ENCODE measurements around the gene WDR20.

Gene WDR20

DNA sequence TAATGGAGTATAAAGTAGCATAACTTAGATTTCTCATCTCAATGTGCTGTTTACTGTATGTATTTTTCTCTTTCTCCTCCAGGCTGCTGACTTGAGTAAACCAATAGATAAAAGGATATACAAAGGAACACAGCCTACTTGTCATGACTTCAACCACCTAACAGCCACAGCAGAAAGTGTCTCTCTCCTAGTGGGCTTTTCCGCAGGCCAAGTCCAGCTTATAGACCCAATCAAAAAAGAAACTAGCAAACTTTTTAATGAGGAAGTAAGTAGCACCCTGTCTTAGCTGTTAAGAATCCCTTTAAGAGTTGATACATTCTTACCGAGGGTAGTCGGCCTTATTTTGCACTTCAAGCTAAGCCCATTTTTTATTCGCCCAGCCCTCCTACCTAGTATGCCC lies 55.2 kb downstream of the WDR20 start:
- no peak for DNase-seq (ENCODE audit: low spot score)
- TF ChIP-seq, protein P1, sequence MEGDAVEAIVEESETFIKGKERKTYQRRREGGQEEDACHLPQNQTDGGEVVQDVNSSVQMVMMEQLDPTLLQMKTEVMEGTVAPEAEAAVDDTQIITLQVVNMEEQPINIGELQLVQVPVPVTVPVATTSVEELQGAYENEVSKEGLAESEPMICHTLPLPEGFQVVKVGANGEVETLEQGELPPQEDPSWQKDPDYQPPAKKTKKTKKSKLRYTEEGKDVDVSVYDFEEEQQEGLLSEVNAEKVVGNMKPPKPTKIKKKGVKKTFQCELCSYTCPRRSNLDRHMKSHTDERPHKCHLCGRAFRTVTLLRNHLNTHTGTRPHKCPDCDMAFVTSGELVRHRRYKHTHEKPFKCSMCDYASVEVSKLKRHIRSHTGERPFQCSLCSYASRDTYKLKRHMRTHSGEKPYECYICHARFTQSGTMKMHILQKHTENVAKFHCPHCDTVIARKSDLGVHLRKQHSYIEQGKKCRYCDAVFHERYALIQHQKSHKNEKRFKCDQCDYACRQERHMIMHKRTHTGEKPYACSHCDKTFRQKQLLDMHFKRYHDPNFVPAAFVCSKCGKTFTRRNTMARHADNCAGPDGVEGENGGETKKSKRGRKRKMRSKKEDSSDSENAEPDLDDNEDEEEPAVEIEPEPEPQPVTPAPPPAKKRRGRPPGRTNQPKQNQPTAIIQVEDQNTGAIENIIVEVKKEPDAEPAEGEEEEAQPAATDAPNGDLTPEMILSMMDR (IDR thresholded peaks at IDR 0.05; ENCODE audit: extremely low read depth, missing control alignments), result no peak

DNA sequence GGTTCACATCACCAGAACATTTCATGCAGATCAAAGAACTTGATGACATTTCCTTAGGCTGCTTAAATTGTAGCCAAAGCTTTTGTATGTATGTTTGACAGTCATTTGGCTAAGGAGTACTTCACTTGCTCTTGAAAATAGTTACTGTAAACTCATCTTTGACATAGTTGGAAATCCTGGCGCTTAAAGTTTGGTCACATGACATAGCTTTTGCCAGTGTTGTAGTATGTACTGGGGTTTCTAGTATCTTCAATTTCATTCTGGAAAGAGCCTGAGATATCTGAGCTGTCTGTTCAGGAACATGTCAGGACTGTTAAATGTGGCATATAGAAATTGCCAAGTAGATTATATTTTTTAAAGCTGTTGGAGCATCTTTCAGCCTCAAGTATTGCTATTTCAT lies 55.7 kb downstream of the WDR20 start:
- DNase-seq (ENCODE audit: low spot score), result no peak
- TF ChIP-seq, protein P1 (IDR thresholded peaks at IDR 0.05; ENCODE audit: extremely low read depth, missing control alignments), result no peak

DNA sequence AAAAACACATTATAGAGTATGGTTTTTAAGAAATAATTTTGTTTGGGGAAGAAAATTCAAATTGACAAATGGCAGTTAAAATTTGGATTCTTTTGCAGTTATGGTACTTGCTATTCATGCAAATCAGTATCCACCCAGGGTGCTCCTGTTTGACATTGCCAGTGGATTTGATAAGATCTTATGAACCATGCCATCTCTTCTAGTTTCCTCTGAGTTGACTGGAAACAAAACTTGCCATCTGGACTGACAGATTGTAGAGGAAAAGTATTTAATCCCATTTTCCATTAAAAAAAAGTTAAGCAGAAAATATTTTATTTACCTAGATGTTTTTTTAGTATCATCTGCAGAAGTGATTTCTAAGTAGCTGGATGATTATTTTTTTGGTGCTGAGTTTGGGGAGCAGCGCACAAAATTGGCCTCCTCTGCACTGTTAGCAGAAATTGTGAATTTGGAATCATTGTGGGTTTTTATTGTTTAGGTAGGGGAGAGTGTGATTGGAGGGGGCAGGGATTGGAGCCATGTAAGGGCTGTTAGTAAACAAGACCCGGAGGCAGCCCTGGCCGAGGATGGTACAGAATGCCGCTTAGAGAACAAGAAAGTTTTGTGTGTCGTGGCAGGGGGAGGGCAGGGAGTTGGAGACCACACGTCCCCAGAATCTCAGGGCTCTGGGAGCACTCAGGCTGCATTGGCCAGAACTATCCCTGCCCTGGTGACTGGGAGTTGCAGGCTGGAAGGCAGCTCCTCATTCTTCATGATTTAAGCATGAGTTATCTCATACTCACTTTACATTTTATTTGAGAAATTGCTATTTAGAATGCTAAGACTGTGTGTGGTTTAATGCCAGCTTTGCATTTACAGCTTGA lies 56.6 kb downstream of the WDR20 start:
- no peak for DNase-seq (ENCODE audit: low spot score)
- TF ChIP-seq, protein P1 (IDR thresholded peaks at IDR 0.05; ENCODE audit: extremely low read depth, missing control alignments), result no peak

DNA sequence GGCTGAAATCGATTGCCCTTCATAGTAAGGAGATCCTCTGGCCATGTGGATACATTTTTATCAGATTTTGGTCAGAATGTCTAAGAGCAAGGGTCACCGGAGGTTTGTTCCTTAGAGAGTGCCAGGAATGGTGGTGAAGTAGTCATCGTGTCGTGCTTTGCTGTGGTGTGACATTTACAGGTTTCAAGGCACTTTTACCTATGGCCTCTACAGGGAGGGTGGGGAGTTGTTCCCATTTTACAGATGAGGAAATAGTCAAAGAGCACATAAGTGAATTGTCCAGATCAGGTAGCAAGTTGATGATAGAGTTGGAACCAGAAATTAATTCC lies 57.2 kb downstream of the WDR20 start:
- DNase-seq (ENCODE audit: low spot score), result no peak
- TF ChIP-seq, protein P1 (IDR thresholded peaks at IDR 0.05; ENCODE audit: extremely low read depth, missing control alignments), result no peak

DNA sequence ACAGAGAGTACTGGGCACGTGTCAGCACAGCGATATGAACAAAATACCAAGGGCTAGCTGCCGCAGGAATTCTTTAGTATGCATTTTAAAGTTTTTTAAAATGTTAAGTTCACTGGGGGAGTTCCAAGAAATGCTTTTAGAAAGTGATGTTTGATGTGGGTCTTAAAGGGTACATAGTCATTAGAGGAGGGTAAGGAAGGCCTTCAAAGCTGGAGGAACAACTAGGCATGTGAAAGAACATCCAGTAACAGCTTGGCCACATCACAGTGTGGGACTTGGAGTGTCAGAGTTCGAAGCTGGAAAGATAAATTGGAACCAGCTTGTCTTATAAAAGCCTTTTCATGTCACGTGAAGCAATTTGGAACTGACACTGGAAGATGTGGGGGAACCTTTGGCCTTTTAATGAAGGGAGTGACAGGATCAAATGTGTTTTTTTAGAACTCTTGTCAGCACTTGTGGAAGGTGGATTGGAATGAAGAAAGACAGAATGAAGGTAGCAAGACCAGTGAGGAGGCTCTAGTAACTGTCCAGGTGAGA lies 57.7 kb downstream of the WDR20 start:
- no peak for DNase-seq (ENCODE audit: low spot score)
- TF ChIP-seq, protein P1 (IDR thresholded peaks at IDR 0.05; ENCODE audit: extremely low read depth, missing control alignments), result no peak

DNA sequence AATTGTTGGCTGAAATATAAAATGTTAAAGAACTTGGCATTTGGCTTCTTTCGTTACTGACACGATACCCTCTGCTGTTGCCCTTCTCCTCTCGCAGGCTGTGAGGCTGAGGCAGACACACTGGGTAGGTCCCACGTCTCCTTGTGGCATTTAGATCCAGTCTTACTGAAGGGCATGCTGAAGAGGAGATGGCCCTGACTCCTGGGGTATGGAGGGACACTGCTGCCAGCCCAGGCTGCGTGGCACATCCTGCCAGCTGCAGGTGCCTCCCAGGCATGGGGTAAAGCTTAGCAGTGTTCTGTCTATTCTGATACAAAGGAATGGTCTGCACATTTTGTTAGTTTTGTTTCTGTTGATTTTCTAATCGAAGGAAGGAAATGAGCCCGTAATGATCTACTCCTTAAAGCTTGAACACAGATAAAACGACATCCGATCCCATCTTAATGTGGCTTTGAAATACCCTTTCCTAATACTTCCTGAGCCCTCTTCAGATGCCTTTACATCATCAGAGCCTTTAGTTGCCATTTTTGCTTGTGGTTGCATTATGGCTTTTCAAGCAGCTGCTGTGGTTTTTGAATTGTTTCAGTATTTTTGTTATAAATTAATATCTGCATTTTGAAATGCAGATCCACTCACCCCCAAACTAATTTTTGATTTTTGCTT lies 61.1 kb downstream of the WDR20 start:
- TF ChIP-seq, protein P1 (IDR thresholded peaks at IDR 0.05; ENCODE audit: extremely low read depth, missing control alignments), result no peak
- DNase-seq (ENCODE audit: low spot score), result no peak

DNA sequence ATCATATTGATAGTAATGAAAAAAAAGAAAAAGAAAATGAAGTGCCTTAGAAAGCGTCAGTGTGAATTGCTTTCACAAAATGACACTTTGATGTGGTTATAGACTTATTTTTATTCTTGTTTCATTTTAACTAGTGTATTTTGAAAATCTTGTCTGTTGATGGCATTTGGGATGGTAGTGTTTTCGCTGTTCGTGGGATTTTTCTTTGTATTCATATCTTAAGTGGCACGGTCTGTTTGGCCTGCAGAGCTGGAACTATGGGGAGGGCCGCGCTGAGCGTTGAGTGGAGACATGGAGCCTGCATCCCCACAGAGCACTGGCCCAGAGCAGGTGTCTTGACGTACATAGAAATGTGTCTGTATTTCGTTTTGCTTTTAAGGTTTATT lies 61.6 kb downstream of the WDR20 start:
- TF ChIP-seq, protein P1 (IDR thresholded peaks at IDR 0.05; ENCODE audit: extremely low read depth, missing control alignments), result no peak
- no peak for DNase-seq (ENCODE audit: low spot score)

Data from GM20000 (cell line).